RPMI7951 (cell line): ENCODE results near the gene ZNHIT3. TPM values are rescaled to one million over a fixed set of nuclear protein-coding genes. Genes with fewer than 3 reads are reported as not detected.
A peak's percentile ranks its signal among the peaks of the same experiment; 100 is the strongest.
"Not testable (repeated sequence)": the region's sequence is repeated elsewhere in the genome, so short reads cannot be mapped to it uniquely, and the experiment has no call there.

Source experiments
- DNase-seq: peaks from one replicate; pipeline ENCODE4 v3.0.0-alpha.2; 2012; ENCODE audit warnings: low read depth
- total RNA-seq: library from RNA; depleted of rRNA; stranded (reverse); fragments of >200 nt; shearing (Covaris generic); gene quantifications from 2 replicates; pipeline ENCODE4 v1.2.3, GENCODE V29; 2014; rRNA removed

ZNHIT3 gene
- total RNA-seq = 35.0 and 41.0 TPM in 2 replicates

DNA sequence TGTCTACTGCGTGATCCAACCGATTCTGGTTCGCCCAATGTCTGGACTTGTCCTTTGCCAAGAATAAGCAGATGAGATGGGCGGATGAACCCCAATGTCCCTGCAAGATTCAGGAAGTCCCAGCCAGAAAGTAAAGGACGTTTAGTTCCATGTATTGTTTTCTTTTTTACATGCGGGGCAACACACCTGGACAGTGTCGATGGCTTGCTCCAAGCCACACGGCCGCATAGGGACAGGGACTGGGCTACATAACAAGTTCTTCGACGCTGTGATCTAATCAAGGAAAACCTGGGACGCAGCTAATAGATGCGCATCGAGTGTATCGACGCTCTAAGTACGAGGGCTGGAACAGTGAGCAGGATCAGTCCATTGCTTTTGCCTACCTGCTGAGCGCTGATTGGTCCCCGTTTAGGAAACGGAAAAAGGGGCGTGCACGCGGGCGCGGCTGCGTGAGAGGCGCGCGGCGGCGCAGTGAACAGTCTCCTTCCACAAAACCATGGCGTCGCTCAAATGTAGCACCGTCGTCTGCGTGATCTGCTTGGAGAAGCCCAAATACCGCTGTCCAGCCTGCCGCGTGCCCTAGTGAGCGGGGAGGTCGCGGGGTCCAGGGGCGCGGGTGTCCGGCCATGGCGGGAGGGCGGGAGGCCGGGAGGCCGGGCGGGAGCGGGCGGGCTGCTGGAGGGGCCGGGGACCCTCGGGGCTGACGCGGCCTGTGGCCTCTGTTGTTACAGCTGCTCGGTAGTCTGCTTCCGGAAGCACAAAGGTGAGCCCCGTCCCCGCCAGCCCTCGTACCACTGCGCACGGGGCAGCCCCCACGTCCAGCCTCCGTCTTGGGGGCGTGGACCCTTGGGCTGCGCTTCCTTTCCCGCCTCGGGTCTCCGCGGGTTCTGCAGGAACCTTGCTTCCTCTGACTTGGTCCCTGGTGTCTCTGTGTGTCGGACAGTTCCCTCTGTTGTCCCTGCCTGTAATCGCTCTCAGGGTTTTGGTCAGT lies at the start of gene ZNHIT3:
Gene ZNHIT3, plus strand, starts transcription at position 478 of the 991 bp plus-strand sequence. Its CDS starts 19 bp downstream, at position 497.
- peak; percentile 91 for DNase-seq

DNA sequence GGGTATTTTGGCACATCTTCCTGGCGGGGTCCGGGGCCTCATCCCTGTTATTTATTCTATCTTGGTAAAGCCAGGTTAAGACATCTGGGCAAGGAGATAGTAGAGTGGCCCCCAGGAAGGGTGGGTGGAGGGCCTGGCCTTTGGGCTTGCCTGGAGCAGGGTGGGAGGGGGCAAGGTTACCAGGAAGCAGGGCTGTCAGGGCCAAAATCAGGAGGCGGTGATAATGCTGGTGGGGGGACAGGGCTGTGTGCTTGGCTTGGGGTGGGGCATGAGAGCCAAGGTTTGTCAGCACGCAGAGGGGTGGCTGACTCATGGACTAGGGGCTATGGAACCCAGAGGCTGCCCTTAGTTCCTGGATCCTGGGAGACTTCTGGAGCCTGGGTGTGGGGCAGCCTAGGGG lies 44.7 kb upstream of the ZNHIT3 start:
- DNase-seq = not testable (repeated sequence)

DNA sequence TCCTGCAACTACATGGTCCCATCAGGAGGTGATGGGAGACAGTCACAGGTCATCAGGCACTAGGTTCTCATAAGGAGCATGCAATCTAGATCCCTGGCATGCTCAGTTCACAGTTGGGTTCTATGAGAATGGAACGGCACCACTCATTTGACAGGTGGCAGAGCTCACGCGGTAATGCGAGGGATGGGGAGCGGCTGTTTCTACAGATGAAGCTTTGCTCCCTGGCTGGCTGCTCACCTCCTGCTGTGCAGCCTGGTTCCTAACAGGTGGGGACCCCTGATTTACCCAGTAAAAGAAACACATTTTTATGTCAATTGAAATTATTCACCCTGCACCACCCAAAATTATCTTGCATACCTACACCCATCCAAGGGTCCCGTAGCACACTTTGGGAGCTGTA lies 42.7 kb upstream of the ZNHIT3 start:
- no peak for DNase-seq

DNA sequence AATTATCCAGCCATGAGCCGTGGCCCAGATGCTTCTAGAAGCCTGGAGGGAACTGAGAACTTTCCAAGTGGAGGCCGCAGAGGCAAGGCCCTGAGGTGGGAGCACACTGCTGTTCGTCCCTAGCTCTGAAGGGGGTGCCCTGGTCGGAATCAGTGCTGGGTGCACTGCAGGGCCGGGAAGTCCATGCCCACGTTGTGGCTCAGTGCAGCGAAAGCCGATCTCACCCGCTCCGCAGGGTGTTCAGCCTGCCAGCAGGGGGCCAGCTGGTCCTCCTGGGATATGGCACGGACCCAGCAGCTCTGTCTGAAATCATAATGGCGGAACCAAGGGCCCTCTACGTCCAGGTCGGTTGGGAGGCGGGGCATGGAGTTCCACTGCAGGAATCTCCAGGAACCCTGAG lies 36.5 kb upstream of the ZNHIT3 start:
- DNase-seq = not testable (repeated sequence)

DNA sequence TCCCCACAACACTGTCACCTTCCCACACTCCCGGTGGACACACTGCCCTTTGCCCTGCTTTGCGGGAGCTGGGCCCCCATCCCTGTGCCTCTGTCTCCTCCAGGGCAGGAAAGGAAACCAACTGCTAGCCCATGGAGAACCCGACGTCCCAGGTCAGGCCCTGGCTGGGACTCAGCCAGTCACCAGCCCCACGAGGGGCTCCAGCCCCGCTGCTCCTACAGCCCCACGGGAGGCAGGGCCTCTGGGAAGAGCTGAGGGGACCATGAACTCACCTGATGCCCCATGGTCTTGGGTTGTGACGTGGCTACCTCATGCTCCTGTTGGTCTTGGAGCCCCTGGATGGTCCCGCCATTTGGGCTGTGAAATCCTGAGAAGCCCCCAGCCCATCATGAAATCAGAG lies 33.6 kb upstream of the ZNHIT3 start:
- DNase-seq = not testable (repeated sequence)

DNA sequence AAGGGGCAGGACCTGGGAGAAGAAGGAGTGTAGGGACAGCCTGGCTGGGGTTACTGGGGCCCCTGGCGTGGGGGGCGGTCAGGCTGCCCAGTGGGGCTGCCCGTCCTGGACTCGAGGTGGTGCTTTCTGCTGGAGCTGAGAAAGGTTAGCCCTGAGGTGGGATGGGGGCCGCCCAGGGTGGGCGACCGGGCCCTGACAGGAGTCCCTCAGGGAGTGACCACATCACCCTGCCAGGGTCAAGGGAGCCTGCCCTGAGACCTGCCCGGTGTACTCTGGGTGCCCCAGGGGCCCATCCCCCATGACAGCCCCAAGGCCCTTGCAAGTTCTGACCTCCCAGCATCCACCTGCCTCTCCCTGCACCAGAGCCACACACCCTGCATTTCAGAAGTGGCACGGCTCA lies 28.8 kb upstream of the ZNHIT3 start:
- not testable (repeated sequence) for DNase-seq

DNA sequence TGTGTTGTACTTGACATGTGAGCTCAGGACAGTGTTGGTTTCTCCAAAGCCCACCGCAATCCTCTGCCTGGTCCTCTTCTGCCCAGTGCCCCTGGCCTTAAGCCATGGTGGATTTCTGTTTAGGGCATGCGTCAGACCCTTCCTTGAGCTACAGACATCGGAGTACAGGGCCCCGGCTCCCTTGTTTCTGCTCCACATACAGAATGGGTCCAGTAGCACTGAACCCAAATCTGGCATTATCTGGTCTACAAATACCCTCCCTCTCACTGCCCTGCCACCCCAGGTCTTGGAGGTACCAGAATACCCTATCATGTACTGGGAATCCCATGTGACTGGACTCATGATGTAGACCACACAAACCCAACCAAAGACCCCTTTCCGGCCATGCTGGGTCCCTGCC lies 27.4 kb upstream of the ZNHIT3 start:
- no peak for DNase-seq

DNA sequence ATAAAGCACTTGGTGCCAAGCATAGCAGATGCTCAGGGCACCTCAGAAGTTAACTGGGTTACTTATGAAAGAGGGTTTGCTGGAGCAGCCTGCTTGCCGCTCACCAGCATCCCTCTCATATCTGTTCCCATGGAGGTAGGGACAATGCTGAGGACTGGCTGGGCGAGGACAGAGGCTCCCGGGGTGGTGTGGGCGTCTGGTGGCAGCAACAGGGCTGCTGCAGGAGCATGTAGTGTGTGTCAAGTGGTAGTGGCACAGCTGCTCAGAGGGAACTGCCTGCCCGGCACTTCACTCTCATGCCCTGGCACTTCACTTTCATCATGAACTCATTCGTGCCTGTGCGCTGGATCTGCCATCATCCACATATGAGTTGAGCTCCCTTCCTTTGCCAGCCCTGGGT lies 26.9 kb upstream of the ZNHIT3 start:
- no peak for DNase-seq

DNA sequence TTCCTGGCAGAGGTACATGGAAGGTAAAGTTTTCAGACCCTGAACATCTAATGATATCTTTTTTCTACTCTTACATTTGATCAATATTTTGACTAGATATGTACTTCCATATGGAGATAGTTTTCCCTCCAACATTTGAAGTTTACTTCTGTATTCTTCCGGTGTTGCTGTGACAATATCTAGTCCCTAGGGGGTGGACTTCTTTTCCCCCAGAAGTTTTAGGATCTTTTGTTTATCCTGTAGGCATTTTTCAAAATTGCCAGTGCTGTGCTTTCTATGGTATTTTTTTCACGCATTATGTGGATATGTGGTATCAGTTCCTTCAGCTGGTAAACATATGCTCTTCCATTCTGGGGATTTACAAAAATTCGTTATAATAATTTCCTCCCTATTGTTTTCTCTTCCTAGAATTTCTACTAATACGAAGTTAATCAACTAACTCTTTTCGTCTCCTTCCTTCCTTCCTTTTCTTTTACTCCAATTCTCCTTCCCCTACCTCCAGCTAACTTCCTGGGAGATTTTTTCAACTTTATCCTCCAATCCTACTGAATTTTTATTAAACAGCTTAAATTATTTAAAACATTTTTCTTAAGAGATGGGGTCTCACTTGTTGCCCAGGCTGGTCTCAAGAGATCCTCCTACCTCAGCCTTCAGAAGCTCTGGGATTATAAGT lies 26.1 kb upstream of the ZNHIT3 start:
- DNase-seq = no peak

DNA sequence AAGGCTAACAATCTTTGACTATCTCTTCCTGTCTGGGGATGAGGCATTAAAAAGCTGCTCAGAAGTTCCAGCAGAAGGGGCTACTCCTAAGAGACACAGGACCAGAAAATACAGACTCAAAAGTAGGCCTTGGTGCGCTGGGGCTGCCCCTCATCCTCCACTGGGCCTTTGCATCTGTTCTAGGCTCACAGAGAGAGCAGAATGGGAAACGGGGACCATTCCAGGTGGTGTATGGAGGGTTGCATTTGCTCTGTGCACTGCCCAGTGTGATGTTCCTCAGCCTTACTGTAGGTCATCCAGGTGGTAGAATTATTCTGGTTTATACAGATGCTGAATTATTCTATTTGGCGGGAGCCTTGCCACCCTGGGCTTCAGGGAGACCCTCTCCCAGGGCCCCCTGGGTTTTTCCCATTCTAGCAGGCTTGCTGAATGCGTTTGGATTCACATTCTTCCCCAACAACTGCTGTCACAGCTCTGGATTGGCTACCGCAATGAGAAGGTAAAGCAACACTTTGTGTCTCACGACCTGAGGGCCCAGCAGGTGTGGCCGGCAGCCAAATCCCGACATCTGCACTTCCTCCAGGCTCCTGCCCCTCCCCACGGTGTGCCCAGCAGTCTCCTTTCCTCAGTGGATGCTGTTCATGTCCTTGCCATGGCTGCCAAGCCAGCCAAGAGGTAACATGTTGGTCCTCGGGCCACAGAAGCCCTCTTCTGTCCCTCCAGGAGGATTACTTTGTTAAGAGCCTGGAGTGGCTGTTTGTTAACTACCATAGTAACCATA lies 25.0 kb upstream of the ZNHIT3 start:
- DNase-seq = no peak

DNA sequence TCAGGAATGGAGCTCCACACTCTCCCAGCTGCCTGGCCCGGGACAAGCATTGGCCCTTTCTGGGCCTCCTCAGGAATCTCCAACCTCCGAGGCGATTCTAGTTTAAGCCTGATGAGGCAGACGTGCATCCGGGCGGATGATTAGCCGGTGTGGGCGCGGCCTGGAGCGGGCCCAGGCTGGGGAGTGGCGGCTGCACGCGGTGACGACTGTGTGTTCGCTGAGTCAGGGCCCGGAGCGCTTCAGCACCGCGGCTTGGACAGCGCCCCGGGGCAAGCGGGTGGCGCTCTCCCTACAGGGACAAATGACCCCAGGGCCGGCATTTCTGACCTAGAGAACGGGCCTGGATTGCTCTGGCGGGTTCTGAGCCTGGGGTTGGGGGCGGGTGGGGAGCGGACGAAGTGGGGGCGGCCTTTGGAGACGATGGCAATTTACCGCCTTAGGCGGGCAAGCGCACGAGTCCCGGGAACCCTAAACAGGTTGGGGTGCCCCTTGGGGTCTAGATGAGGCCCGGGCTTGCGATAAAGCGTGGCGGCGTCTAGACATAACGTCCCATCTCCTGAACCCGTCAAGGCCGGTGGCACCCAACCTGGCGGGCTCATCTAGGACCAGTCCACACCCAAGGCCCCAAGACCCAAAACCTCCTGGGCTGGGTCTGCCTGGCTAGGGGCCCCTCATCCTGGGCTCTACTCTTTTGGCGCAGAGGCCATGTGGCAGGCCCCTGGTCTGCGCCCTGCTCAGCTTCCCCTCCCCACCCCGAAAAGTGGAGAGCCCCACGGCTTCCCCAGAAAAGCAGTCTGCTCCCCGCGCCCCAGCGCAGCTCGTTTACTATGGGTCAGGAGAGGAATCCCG lies 22.3 kb upstream of the ZNHIT3 start:
- peak; percentile 78 for DNase-seq

DNA sequence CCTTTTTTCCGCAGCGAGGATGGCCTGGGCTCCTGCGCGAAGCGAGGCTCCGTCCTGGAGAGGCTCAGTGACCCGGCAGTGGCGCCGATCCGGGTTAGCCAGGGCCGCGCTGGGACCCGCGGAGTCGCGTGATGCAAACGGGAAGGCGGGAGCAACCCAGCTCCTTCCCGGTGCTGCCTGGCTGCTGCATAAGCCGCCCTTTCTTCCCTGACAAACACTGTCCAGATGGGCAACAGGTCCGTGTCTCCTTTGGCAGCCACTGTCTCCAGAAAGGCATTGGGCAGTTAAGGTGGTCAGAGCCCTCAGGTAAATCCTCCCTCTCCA lies 21.8 kb upstream of the ZNHIT3 start:
- no peak for DNase-seq

DNA sequence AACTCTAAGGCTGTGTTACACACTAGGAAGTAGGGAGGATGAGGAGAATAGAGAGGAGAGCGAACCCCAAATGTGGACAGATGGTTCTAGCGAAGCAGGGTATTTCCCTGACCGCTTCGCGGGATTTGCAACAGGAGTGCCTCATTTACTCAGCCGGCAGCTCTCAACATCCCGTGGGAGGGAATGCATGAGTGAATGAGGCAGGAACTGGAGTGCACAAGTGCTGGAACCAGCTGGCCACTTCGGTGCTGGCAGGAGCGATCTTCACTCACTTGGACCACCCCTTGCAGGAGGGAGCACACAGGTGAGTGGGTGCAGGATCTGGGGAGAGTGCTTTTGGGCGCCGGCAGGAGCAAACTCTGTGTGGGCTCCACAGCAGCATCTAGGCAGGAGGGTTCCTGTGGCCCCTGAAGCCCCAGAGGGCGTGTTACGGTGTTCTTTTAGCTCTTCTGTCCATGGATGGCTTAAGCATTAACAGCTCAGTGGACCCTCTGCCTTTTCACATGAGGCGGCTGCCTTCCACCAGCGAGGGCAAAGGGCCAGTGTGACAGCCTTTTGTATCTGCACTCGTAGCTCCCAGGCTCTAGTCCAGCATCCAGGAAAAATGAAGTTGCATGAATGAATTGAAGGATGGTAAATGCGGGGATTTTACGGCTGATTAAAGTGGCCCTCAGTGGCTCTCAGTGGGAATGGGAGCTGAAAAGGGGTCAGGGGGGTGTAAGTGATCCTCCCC lies 17.4 kb upstream of the ZNHIT3 start:
- no peak for DNase-seq

DNA sequence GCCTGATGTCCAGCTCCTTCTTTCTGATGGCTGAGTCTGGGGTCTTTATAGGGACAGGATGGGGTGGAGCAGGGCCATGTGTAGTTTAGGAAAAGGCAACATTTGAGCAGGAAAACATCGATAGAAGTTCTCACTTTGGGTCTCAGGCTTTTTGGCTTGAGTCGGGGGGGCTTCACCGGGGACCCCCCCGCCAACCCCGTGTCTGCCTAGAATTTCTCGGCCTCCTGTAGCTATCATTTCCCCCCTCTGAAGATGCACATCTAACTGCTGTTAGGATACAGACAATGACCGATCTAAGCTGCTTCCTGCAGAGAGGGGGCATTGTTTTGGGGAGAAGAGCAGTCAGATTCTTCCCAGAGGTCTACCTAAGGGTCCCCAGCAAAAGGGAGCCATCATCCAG lies 16.7 kb upstream of the ZNHIT3 start:
- DNase-seq = no peak

DNA sequence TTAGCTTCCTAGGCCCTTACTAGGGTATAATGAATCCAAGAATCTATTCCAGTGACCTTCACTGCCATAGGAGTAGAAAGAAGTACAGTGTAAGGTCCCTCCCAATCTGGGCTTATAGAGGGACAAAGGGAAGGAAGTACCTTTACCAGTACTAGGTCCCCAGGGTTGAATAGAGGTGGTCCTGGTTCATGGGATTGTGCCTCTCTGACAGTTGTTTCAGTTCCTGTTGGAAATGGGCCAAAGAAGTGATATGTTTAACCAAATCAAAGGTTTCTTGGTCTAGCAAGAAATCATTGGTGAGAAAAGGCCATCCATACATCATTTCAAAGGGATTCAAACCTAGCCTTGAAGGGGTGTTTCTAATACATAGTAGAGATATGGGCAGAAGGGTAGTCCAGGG lies 16.0 kb upstream of the ZNHIT3 start:
- DNase-seq = no peak

DNA sequence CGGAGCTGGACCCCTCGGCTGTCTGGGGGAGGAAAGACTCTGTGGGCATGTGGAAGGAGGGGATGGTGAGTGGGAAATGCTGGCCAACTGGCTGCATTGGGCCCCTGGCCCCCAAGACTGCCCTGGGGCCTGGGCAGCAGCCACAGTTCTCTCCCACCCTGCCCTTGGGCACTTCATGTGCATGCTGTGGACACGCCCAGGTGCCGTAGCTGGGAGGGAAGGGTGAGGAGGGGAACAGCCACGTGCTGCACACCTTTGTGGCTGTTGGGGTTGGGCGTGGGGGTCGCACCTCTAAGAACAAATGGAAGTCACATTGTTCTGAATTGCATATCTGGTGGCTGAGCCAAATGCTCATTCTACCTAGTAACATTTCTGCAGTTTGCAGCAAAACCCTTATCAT lies 11.9 kb upstream of the ZNHIT3 start:
- no peak for DNase-seq

DNA sequence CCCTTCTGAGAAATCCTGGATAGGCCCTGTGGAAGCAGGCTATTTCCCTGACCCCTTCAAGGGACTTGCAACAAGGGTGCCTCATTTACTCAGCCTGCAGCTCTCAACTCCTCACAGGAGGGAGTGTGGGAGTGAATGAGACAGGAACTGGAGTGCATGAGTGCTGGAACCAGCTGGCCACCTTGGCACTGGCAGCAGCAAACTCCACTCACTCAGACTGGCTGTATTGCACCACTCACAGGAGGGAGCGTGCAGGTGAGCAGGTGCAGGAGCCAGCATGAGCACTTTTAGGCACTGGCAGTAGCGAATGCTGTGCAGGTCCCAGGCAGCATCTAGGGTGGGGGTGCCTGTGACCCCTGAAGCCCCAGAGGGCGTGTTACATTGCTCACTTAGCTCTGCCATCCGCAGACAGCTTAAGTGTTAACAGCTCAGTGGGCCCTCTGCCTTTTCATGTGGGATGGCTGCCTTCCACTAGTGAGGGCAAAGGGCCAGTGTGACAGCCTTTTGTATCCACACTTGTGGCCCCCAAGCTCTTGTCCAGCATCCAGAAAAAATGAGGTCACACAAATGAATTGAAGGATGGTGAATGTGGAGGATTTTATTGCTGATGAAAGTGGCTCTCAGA lies 11.0 kb upstream of the ZNHIT3 start:
- no peak for DNase-seq

DNA sequence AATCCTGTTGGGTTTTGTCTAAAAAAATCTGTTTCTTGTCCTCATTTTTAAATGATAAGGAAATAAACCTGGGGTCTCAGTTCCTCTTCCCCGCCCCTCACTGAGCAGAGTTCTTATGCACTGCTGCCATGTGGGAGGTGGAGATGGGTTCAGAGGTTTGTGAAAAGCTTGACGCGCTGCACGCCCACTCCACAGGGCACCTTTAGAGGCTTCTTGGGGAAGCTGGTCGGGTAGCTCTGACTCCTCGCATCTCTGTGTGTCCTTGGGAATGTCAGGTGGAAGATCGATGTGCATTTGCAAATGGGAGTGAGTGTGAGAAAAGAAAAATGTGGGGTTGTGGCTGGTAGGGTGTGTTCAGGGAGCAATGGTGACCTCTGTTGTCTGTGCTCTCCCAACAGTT lies 4.7 kb upstream of the ZNHIT3 start:
- DNase-seq = no peak

DNA sequence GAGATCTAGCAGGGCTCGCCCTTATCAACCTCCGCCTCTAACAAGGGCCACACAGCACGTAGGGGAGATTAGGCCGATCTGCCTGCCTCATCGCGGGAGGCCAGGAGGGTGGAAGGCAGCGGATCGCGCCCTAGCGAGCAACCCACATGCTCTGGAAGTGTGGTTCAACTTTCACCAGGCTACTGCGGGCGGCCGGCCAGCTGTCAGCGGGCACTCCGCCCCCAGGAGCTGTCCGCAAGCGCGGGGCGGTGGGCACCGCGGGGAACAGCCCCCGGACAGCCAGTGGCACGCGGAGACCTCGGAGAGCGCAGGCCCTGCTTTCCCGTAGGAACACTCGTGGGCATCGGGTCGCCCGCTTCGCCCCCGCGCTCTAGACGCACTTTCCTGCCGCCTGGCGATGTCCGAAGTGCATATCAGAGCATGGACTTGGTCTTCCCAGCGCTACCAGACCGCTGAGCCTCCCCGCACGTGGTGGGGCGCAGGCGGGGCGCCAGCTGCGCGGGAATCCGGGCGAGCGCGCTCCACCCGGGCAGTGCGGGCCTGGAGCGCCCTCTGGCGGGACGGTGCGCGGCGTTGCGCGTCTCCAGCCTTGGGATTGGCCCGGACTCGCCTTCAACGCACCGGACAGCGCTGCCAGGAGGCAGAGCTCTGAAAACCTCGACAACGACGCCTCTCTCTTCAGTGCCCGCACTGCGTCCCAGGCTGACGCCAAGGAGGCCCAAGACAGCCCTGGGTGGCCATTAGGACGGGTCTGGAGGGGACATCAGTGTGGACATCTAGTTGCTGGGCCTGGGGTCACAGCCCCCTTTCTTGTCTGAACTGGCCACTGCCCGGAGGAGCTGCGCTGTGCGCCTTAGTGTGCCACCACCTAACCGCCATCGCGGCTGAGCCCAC lies 3.6 kb upstream of the ZNHIT3 start:
- peak; percentile 70 for DNase-seq
